ENCODE data around the gene VDAC2. TPM values are rescaled to one million over a fixed set of nuclear protein-coding genes. Genes with fewer than 3 reads are reported as not detected.

The VDAC2 gene
- total RNA-seq, 1 experiment from 2014 or later, result 328 TPM

GRCh38 chr10:75166623-75166972 is 44.0 kb upstream of the VDAC2 start:
- TF ChIP-seq CTCF (conservative IDR thresholded peaks at IDR 0.05; ENCODE audit: low read depth, low read length) (no peak), EZH2 (IDR thresholded peaks at IDR 0.05; ENCODE audit: borderline replicate concordance, low read depth, low read length, poor library complexity, severe bottlenecking) (no peak)
- POLR2A ChIA-PET (ENCODE audit: low non-redundant PET), result no interaction called here
- intact Hi-C loops (cut with micrococcal nuclease; ENCODE audit: unreplicated experiment), result no loop called here
- Histone ChIP-seq H3K36me3 (ENCODE audit: insufficient read depth, low read length, poor library complexity, severe bottlenecking) (no peaks in the 10 kb centered on the region), H3K4me3 (ENCODE audit: low read depth, low read length, poor library complexity, severe bottlenecking) (no peak overlapping the region), H3K27me3 (replicated peaks; ENCODE audit: insufficient read depth, low read depth, low read length, poor library complexity) (no peaks in the 10 kb centered on the region), H3K9me3 (ENCODE audit: low read depth, low read length, poor library complexity, severe bottlenecking) (no peaks in the 10 kb centered on the region), H3K4me1 (ENCODE audit: insufficient read depth, low read length, poor library complexity, severe bottlenecking) (no peaks in the 10 kb centered on the region), H3K27ac (ENCODE audit: low read depth, low read length, poor library complexity, severe bottlenecking) (no peak overlapping the region)
- CTCF ChIA-PET, result interaction anchor here (0.7 kb wide), 1 partner anchor 22 kb away, joined by 3 read pairs; no protein-coding TSS in a partner anchor
- no peak for DNase-seq (ENCODE audit: low spot score)
- BruUV-seq (replicated peaks), result no TSS peak

- BruUV-seq (replicated peaks), result no TSS peak
- CTCF ChIA-PET, result no interaction called here
- no peak overlapping the region for H3K4me3 ChIP-seq (ENCODE audit: low read depth, low read length, poor library complexity, severe bottlenecking)
Observed at GRCh38 chr10:75168275-75168674, 42.3 kb upstream of the VDAC2 start.

GRCh38 chr10:75170215-75170614 is 40.4 kb upstream of the VDAC2 start:
- ChIA-PET POLR2A (ENCODE audit: low non-redundant PET) (no interaction called here), CTCF (no interaction called here)
- H3K36me3 ChIP-seq (ENCODE audit: insufficient read depth, low read length, poor library complexity, severe bottlenecking), result no peaks in the 10 kb centered on the region
- H3K9me3 ChIP-seq (ENCODE audit: low read depth, low read length, poor library complexity, severe bottlenecking), result no peaks in the 10 kb centered on the region
- H3K27ac ChIP-seq (ENCODE audit: low read depth, low read length, poor library complexity, severe bottlenecking), result no peak overlapping the region
- no peak for TF ChIP-seq CTCF (conservative IDR thresholded peaks at IDR 0.05; ENCODE audit: low read depth, low read length)
- TF ChIP-seq EZH2 (IDR thresholded peaks at IDR 0.05; ENCODE audit: borderline replicate concordance, low read depth, low read length, poor library complexity, severe bottlenecking), result no peak
- no peaks in the 10 kb centered on the region for H3K4me1 ChIP-seq (ENCODE audit: insufficient read depth, low read length, poor library complexity, severe bottlenecking)
- BruUV-seq (replicated peaks), result no TSS peak
- no peaks in the 10 kb centered on the region for H3K27me3 ChIP-seq (replicated peaks; ENCODE audit: insufficient read depth, low read depth, low read length, poor library complexity)
- DNase-seq (ENCODE audit: low spot score), result no peak
- intact Hi-C loops (cut with micrococcal nuclease; ENCODE audit: unreplicated experiment), result no loop called here
- no peak overlapping the region for H3K4me3 ChIP-seq (ENCODE audit: low read depth, low read length, poor library complexity, severe bottlenecking)

More at GRCh38 chr10:75168275-75168674, 42.3 kb upstream of the VDAC2 start:
- H3K36me3 ChIP-seq (ENCODE audit: insufficient read depth, low read length, poor library complexity, severe bottlenecking), result no peaks in the 10 kb centered on the region
- TF ChIP-seq CTCF (conservative IDR thresholded peaks at IDR 0.05; ENCODE audit: low read depth, low read length) (no peak), EZH2 (IDR thresholded peaks at IDR 0.05; ENCODE audit: borderline replicate concordance, low read depth, low read length, poor library complexity, severe bottlenecking) (no peak)
- no peak overlapping the region for H3K27ac ChIP-seq (ENCODE audit: low read depth, low read length, poor library complexity, severe bottlenecking)
- no peak for DNase-seq (ENCODE audit: low spot score)
- no peaks in the 10 kb centered on the region for H3K27me3 ChIP-seq (replicated peaks; ENCODE audit: insufficient read depth, low read depth, low read length, poor library complexity)
- intact Hi-C loops (cut with micrococcal nuclease; ENCODE audit: unreplicated experiment), result no loop called here
- no peaks in the 10 kb centered on the region for H3K9me3 ChIP-seq (ENCODE audit: low read depth, low read length, poor library complexity, severe bottlenecking)
- no peaks in the 10 kb centered on the region for H3K4me1 ChIP-seq (ENCODE audit: insufficient read depth, low read length, poor library complexity, severe bottlenecking)
- POLR2A ChIA-PET (ENCODE audit: low non-redundant PET), result no interaction called here
